Caco-2 (cell line): Measurements from ENCODE around the gene DLL1. TPM values are rescaled to one million over a fixed set of nuclear protein-coding genes. Genes with fewer than 3 reads are reported as not detected.

Experiments used
- BruUV-seq: library from RNA; stranded (reverse); fragments of 400-500 nt; replicated peaks from 2 replicates; lab custom pipeline; 2021; lab: Mats Ljungman, UMichigan
- CTCF ChIA-PET: fragments of 300-600 bp; sonication (Branson Sonifier 250); formaldehyde crosslinking; loops from one replicate; lab custom pipeline; 2022; ENCODE audit warnings: antibody characterized with exemption; lab: Charles Lee
- POLR2A ChIA-PET: fragments of 300-600 bp; sonication (Branson Sonifier 250); formaldehyde crosslinking; loops from one replicate; lab custom pipeline; 2022; ENCODE audit warnings: antibody characterized with exemption; lab: Charles Lee
- DNase-seq, 2 experiments: peaks; one replicate each; pipeline versions ENCODE4 v3.0.0 to v3.0.0-alpha.2; 2020 to 2022
- H3K27me3 ChIP-seq: replicated peaks from 2 replicates; pipeline ENCODE4 v1.6.0; 2011; ENCODE audit warnings: low read length; ENCODE audit not compliant: control insufficient read depth, insufficient read depth
- H3K36me3 ChIP-seq: 2 replicates; pipeline ENCODE4 v1.5.1; 2011; ENCODE audit warnings: low read length; ENCODE audit not compliant: control insufficient read depth, insufficient read depth
- H3K4me1 ChIP-seq: fragments of 250-450 bp; sonication (Bioruptor Pico); 2 replicates; pipeline ENCODE4 v1.5.1; 2020; ENCODE audit warnings: mild to moderate bottlenecking
- H3K4me3 ChIP-seq: 2 replicates; pipeline ENCODE4 v1.5.1; 2011; ENCODE audit warnings: low read depth, mild to moderate bottlenecking, control low read depth, low read length
- H3K9me3 ChIP-seq: fragments of 250-450 bp; sonication (Bioruptor Pico); 2 replicates; pipeline ENCODE4 v1.5.1; 2020; ENCODE audit warnings: mild to moderate bottlenecking, moderate library complexity
- H3K27ac Mint-ChIP-seq: one replicate; pipeline ENCODE4 v1.8.0; 2022; ENCODE audit warnings: mixed read lengths; ENCODE audit not compliant: unreplicated experiment
- H3K27me3 Mint-ChIP-seq: one replicate; pipeline ENCODE4 v1.8.0; 2022; ENCODE audit warnings: mixed read lengths; ENCODE audit not compliant: insufficient read depth, unreplicated experiment
- H3K36me3 Mint-ChIP-seq: one replicate; pipeline ENCODE4 v1.8.0; 2022; ENCODE audit warnings: mild to moderate bottlenecking, mixed read lengths; ENCODE audit not compliant: insufficient read depth, unreplicated experiment
- H3K4me1 Mint-ChIP-seq: one replicate; pipeline ENCODE4 v1.8.0; 2022; ENCODE audit warnings: low read depth, mixed read lengths; ENCODE audit not compliant: unreplicated experiment
- H3K4me3 Mint-ChIP-seq: one replicate; pipeline ENCODE4 v1.8.0; 2022; ENCODE audit warnings: mild to moderate bottlenecking, moderate library complexity, mixed read lengths; ENCODE audit not compliant: unreplicated experiment
- H3K9me3 Mint-ChIP-seq: one replicate; pipeline ENCODE4 v1.8.0; 2022; ENCODE audit warnings: mixed read lengths; ENCODE audit not compliant: unreplicated experiment
- intact Hi-C: fragments of 100-400 bp; cut with micrococcal nuclease; formaldehyde crosslinking; loops from one replicate; pipeline ENCODE4 v1.10.0; 2022; ENCODE audit not compliant: unreplicated experiment
- total RNA-seq: library from RNA; stranded (reverse); gene quantifications from 2 replicates; pipeline ENCODE4 v1.2.3, GENCODE V29; 2022
- TF ChIP-seq, protein P1 (sequence below), 2 experiments: fragments of 200-600 bp in 1 of 2; IDR thresholded peaks; 1 replicate in 1 of 2; 2 replicates in 1 of 2; pipeline versions ENCODE4 v1.5.1 to v1.8.0; 2011 to 2022; ENCODE audit warnings: antibody characterized with exemption in 1 of 2, control low read depth in 1 of 2, inconsistent platforms in 1 of 2, low read depth in 1 of 2, low read length in 1 of 2, mild to moderate bottlenecking in 1 of 2, moderate library complexity in 1 of 2; ENCODE audit not compliant: insufficient read depth in 1 of 2, severe bottlenecking in 1 of 2, unreplicated experiment in 1 of 2

Gene DLL1
- total RNA-seq, 1 experiment from 2014 or later = 6.6 TPM

DNA sequence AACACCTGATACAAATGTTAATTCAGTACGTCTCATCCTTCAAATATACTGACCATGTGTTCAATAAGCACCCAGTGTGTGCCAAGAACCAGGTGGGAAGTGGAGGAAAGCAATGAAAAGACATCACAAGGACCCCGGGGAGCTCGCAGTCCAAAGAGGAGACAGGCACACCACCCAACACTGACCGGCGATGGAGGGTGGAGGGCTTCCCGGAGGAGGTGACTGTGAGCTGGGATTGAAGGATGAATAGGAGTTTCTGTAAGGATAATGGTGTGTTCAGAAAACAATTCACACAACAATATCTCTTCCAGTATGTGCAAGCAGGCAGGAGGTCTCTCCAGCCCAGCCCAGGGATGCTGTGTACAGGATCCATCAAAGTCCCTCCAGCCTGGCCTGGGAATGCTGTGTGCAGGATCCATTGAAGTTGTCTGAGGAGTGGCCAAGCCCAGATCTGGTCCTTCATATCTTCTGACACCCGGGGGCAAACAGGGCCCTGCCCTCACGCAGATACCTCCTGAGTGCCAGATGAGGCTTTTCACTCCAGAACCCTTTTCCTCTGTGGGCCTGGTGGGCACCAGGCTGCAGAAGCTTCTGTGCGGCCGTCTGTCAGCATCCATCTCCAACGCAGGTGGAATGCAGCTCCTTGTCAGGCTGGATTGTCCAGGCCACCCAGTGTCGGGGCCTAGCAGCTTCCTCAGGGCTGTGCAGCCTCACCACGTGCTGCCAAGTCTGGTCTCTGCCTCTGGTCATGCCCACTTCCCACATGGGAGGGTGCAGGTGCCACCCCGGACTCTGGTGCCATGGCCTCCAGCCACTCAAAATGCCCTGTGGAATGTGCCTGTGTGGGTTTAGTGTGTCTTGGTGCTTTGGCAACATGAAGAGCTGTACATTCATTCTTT, 36.3 kb downstream of the DLL1 start:
- Mint-ChIP-seq H3K27ac (no peak overlapping the region), H3K4me1 (no peaks in the 10 kb centered on the region), H3K36me3 (no peaks in the 10 kb centered on the region), H3K27me3 (no peaks in the 10 kb centered on the region), H3K9me3 (no peaks in the 10 kb centered on the region), H3K4me3 (no peak overlapping the region)
- TF ChIP-seq, protein P1, sequence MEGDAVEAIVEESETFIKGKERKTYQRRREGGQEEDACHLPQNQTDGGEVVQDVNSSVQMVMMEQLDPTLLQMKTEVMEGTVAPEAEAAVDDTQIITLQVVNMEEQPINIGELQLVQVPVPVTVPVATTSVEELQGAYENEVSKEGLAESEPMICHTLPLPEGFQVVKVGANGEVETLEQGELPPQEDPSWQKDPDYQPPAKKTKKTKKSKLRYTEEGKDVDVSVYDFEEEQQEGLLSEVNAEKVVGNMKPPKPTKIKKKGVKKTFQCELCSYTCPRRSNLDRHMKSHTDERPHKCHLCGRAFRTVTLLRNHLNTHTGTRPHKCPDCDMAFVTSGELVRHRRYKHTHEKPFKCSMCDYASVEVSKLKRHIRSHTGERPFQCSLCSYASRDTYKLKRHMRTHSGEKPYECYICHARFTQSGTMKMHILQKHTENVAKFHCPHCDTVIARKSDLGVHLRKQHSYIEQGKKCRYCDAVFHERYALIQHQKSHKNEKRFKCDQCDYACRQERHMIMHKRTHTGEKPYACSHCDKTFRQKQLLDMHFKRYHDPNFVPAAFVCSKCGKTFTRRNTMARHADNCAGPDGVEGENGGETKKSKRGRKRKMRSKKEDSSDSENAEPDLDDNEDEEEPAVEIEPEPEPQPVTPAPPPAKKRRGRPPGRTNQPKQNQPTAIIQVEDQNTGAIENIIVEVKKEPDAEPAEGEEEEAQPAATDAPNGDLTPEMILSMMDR (IDR thresholded peaks at IDR 0.05; ENCODE audit: insufficient read depth in 1 of 2, low read depth in 1 of 2, low read length in 1 of 2, severe bottlenecking in 1 of 2, unreplicated experiment in 1 of 2) = no peak
- no peaks in the 10 kb centered on the region for H3K27me3 ChIP-seq
- intact Hi-C loops = no loop called here
- no peaks in the 10 kb centered on the region for H3K36me3 ChIP-seq
- no TSS peak for BruUV-seq
- POLR2A ChIA-PET = no interaction called here
- H3K9me3 ChIP-seq = no peaks in the 10 kb centered on the region
- H3K4me1 ChIP-seq = no peaks in the 10 kb centered on the region
- peak in 1 of 2 experiments; percentile 12 for DNase-seq
- H3K4me3 ChIP-seq = no peak overlapping the region
- CTCF ChIA-PET = no interaction called here

DNA sequence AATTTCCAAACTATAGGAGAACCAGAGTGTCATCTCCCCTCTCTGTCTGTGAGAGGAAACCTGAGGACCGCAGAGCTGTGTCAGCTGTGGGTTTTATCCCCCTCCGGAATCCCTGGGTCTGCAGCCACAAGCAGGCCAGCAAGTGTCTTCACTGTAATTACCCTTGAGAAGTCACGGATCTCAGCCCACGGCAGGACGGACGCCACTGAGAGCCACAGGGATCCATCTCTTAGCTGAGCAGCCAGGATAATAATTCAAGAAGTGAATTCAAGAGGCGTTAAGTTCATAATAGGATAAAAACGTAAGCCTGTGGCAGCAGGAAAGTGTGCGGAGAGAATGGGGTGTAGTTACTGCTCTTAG, 37.0 kb downstream of the DLL1 start:
- H3K36me3 ChIP-seq = no peaks in the 10 kb centered on the region
- no peak overlapping the region for H3K4me3 ChIP-seq
- intact Hi-C loops = no loop called here
- Mint-ChIP-seq H3K36me3 (no peaks in the 10 kb centered on the region), H3K9me3 (no peaks in the 10 kb centered on the region), H3K4me1 (no peaks in the 10 kb centered on the region), H3K27ac (no peak overlapping the region), H3K27me3 (no peaks in the 10 kb centered on the region), H3K4me3 (no peak overlapping the region)
- DNase-seq = no peak
- H3K27me3 ChIP-seq = no peaks in the 10 kb centered on the region
- no TSS peak for BruUV-seq
- TF ChIP-seq, protein P1 (IDR thresholded peaks at IDR 0.05; ENCODE audit: insufficient read depth in 1 of 2, low read depth in 1 of 2, low read length in 1 of 2, severe bottlenecking in 1 of 2, unreplicated experiment in 1 of 2) = no peak
- no peaks in the 10 kb centered on the region for H3K4me1 ChIP-seq
- H3K9me3 ChIP-seq = no peaks in the 10 kb centered on the region
- ChIA-PET POLR2A (no interaction called here), CTCF (no interaction called here)

DNA sequence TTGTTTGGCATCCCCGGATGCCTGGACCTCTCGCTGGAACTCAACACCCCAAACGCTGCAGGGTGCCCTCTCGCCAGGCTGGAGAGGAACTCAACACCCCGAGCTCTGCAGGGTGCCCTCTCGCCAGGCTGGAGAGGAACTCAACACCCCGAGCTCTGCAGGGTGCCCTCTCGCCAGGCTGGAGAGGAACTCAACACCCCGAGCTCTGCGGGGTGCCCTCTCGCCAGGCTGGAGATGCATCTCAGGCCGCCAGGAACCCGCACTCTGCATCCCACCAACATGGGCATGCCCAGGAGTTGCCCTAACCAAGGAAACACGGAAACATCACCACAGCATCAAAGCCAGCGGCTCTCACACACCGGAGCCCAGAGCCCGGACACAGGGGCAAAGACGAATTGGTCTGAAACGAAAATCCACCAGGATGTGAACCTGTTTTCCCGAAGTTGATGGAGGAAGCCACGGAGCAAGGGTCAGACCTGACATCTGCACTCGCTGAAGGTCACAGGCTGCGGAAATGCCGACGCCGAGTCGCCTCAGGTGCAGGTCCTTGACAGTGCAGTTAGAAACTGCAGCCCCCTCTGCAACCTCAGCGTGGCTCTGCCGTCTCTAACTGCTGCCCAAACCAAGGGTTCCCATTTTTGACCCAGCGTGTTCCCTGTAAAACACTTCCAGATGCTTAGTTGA, 37.5 kb downstream of the DLL1 start:
- no peaks in the 10 kb centered on the region for H3K36me3 Mint-ChIP-seq
- no peaks in the 10 kb centered on the region for H3K4me1 Mint-ChIP-seq
- no peak for DNase-seq
- H3K36me3 ChIP-seq = no peaks in the 10 kb centered on the region
- BruUV-seq = no TSS peak
- H3K9me3 ChIP-seq = no peaks in the 10 kb centered on the region
- ChIA-PET POLR2A (no interaction called here), CTCF (no interaction called here)
- no peak overlapping the region for H3K4me3 Mint-ChIP-seq
- H3K27me3 Mint-ChIP-seq = no peaks in the 10 kb centered on the region
- TF ChIP-seq, protein P1 (IDR thresholded peaks at IDR 0.05; ENCODE audit: insufficient read depth in 1 of 2, low read depth in 1 of 2, low read length in 1 of 2, severe bottlenecking in 1 of 2, unreplicated experiment in 1 of 2) = no peak
- H3K27me3 ChIP-seq = no peaks in the 10 kb centered on the region
- H3K4me3 ChIP-seq = no peak overlapping the region
- no peaks in the 10 kb centered on the region for H3K4me1 ChIP-seq
- intact Hi-C loops = no loop called here
- no peak overlapping the region for H3K27ac Mint-ChIP-seq
- H3K9me3 Mint-ChIP-seq = no peaks in the 10 kb centered on the region
